ENCODE results near the gene KLHL41. TPM values are rescaled to one million over a fixed set of nuclear protein-coding genes. Genes with fewer than 3 reads are reported as not detected.
A peak's percentile ranks its signal among the peaks of the same experiment; 100 is the strongest.

KLHL41 gene
- 1 to 10 TPM in 3 of 6 donors, under 1 TPM in 2, not detected in 1; 0.40 to 3.1 (median 1.3) TPM for total RNA-seq

DNA sequence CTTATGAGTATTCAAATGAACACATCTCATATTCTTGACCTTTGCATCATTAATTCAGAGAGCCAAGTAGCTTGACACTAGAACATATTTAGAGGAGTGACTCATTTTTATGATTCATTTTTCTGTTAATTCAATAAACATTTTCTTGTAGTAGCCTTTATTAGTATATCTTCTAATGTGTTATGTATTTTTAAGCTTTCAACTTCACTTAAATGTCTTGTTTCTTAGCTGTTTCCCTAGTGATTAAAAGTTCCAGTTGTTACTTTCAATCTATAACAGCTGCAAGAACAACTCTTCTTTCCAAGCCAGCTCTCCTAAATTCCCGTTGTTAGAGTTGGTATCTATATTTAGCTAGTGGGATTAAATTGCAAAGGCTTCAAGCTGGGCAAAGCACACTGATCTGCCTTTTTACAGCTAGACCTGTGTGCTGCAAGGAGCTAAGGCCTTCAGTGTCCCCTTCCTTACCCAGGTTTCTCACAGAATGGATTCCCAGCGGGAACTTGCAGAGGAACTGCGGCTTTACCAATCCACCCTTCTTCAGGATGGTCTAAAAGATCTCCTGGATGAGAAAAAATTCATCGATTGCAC lies at the start of gene KLHL41:
Gene KLHL41, plus strand, starts transcription at position 405 of the 588 bp plus-strand sequence. Its CDS starts 77 bp downstream, at position 482.
- TF ChIP-seq, protein P1, sequence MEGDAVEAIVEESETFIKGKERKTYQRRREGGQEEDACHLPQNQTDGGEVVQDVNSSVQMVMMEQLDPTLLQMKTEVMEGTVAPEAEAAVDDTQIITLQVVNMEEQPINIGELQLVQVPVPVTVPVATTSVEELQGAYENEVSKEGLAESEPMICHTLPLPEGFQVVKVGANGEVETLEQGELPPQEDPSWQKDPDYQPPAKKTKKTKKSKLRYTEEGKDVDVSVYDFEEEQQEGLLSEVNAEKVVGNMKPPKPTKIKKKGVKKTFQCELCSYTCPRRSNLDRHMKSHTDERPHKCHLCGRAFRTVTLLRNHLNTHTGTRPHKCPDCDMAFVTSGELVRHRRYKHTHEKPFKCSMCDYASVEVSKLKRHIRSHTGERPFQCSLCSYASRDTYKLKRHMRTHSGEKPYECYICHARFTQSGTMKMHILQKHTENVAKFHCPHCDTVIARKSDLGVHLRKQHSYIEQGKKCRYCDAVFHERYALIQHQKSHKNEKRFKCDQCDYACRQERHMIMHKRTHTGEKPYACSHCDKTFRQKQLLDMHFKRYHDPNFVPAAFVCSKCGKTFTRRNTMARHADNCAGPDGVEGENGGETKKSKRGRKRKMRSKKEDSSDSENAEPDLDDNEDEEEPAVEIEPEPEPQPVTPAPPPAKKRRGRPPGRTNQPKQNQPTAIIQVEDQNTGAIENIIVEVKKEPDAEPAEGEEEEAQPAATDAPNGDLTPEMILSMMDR (IDR thresholded peaks at IDR 0.05) = no peak
- no peak for TF ChIP-seq POLR2AphosphoS5 (IDR thresholded peaks at IDR 0.05)
- TF ChIP-seq POLR2A (IDR thresholded peaks at IDR 0.05) = no peak
- TF ChIP-seq EP300 (IDR thresholded peaks at IDR 0.05) = no peak
- peaks cover 0 to 6% (median 0%) of the 10 kb centered on the region in 4 donors for H3K4me1 ChIP-seq
- WGBS, 2 donors = 79% methylated on average over 4 of the region's 4 CpGs
- H3K4me3 ChIP-seq = no peak within 1 kb of the TSS
- ATAC-seq (ENCODE audit: low FRiP score in 2 of 2) (no peak), DNase-seq (no peak)
- no peak within 1 kb of the TSS for H3K27ac ChIP-seq
- no peaks in the 10 kb centered on the region for H3K27me3 ChIP-seq
- H3K9me3 ChIP-seq = no peaks in the 10 kb centered on the region
- peaks cover 0 to 8% (median 0%) of the 10 kb centered on the region in 4 donors for H3K36me3 ChIP-seq

DNA sequence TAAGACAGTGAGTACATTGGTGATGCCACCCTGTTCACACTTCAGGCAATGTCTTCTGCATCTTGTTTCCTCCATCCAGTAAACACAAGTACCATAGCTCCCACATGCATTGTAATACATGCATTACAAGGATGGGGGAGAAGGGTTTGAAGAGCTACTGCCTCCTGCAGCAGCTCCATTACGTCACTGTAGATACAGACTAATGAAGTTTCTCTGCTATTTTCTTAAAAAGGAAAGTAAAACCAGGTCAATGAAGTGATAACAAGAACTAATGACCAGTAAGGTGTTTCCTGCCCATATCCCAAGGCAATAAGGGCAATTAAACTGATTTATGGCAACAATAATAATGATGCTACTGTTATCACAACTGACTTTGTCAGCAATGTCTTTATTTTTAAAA lies 48.4 kb upstream of the KLHL41 start:
- Histone ChIP-seq H3K9me3 (no peaks in the 10 kb centered on the region), H3K36me3 (no peaks in the 10 kb centered on the region), H3K4me3 (no peak overlapping the region), H3K27me3 (no peaks in the 10 kb centered on the region), H3K4me1 (no peaks in the 10 kb centered on the region), H3K27ac (no peak overlapping the region)
- TF ChIP-seq POLR2AphosphoS5 (IDR thresholded peaks at IDR 0.05) = no peak
- no peak for TF ChIP-seq POLR2A (IDR thresholded peaks at IDR 0.05)
- TF ChIP-seq, protein P1 (IDR thresholded peaks at IDR 0.05) = no peak
- no peak for TF ChIP-seq EP300 (IDR thresholded peaks at IDR 0.05)
- DNase-seq (no peak), ATAC-seq (ENCODE audit: low FRiP score in 2 of 2) (no peak)
- WGBS, 2 donors = 77 to 94% methylated on average over 1 of the region's 1 CpG

DNA sequence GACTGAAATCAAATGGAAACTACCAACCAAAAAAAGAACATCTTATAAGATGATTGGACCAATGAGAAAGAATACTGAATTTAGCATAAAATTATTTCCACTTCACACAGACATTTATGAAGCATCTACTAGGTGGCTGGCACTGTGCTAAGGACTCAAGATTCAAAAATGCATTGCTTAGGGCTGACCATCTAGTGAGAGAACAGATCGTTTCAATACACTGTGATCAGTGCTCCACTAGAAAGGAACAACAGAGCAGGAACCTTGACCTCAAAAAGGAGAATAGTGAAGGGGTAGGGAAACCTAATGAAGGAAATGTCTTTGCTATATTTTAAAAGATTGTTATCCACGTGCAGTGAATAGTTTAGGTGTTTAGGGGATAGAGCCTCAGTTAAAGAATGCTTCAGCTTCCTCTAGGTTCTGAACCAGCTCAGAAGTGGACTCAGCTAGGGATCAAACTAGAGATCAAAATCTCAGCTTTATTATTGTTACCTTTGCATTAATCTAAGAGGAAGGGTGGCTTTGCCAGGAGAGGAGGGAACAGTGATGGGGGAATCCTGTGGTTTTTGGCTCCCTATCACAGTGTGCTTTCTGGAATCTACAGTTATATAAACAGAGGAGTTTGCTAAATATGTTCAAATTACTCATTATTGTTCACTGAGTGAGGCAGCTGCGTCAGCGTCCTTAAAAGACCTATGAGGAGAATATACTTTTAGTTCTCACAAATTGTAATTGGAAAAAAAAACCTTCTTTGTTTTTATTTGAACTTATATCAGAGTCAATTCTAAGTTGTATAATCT lies 46.4 kb upstream of the KLHL41 start:
- DNase-seq = no peak
- H3K4me1 ChIP-seq = no peaks in the 10 kb centered on the region
- no peak overlapping the region for H3K4me3 ChIP-seq
- ATAC-seq (ENCODE audit: low FRiP score in 2 of 2) = peak in 1 of 2 donors; percentile 47
- 45 to 53% methylated on average over 4 of the region's 4 CpGs for WGBS, 2 donors
- H3K27ac ChIP-seq = no peak overlapping the region
- no peaks in the 10 kb centered on the region for H3K27me3 ChIP-seq
- H3K9me3 ChIP-seq = no peaks in the 10 kb centered on the region
- no peaks in the 10 kb centered on the region for H3K36me3 ChIP-seq
- TF ChIP-seq, protein P1 (IDR thresholded peaks at IDR 0.05) = no peak
- no peak for TF ChIP-seq EP300 (IDR thresholded peaks at IDR 0.05)

DNA sequence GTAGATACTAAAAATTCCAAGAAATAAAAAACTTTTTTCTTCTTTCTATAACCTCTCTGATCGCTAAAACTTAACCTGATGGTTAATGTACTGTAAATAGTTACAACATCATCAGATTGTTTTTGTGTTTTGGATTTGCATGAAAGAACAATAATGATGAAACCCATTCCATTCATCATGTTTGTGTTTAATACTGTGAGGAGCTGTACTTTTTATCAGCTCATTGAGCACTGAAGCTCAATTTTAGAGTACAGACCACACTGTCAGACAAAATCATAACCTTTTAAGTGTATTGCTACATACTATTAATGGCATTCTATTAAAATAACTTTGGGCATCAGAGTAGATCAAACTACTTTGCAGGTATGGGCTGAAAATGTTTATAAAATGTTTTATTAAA lies 45.0 kb upstream of the KLHL41 start:
- Histone ChIP-seq H3K4me3 (no peak overlapping the region), H3K36me3 (no peaks in the 10 kb centered on the region), H3K9me3 (no peaks in the 10 kb centered on the region), H3K4me1 (no peaks in the 10 kb centered on the region), H3K27ac (no peak overlapping the region), H3K27me3 (no peaks in the 10 kb centered on the region)
- 81 to 84% methylated on average over 1 of the region's 1 CpG for WGBS, 2 donors
- DNase-seq (no peak), ATAC-seq (ENCODE audit: low FRiP score in 2 of 2) (no peak)
- TF ChIP-seq, protein P1 (IDR thresholded peaks at IDR 0.05) = no peak
- TF ChIP-seq POLR2AphosphoS5 (IDR thresholded peaks at IDR 0.05) = no peak
- TF ChIP-seq POLR2A (IDR thresholded peaks at IDR 0.05) = no peak
- no peak for TF ChIP-seq EP300 (IDR thresholded peaks at IDR 0.05)

Data from upper lobe of left lung (tissue), 6 donors.